Activated T-cell treated with anti-CD3 and anti-CD28 coated beads, Interleukin-2, amount 50 U/mL, for 48 hours (primary cell): Measurements from ENCODE around the gene PHF12.

Experiments used
- DNase-seq, 2 experiments: peaks; one replicate each; pipeline ENCODE4 v3.0.0-alpha.2; 2020

Gene PHF12

DNA sequence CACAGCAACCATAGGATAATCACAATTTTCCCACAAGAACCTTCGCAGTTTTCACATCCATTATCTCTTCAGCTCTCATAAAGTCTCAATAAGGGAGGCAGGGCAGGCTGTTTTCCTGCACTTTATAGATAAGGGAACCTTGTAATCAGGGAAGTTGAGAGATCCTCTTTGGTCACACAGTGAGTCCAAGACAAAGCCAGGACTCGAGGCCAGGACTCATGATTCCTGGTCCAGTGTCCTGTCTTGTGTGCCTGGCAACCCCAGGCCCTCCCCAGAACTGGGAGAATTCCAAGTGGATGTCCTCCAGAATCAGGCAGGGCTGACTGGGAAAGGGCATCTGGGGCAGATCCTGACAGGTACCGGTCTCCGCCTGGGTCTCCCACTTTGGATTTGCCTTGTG, 23.1 kb upstream of the PHF12 start:
- DNase-seq: no peak

DNA sequence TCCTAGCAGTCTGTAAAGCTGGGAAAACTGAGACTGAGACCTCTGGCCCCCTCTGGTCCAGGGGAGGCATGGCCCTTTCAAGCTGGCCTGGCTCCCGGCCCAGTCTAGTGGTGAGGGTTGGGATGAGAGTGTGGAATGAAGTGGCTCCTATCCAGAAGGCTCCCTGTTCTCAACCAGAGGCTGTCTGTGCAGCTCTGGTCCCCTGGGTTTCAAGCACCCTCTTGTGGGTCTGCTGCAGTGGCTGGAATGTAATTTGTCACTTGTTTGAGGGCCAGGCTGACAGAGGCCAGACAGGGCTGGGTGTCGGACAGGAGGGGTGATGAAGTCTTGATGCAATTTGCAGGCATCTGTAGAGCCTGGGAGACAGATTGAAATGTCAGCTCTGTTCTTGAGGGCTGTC, 22.1 kb upstream of the PHF12 start:
- DNase-seq: no peak

DNA sequence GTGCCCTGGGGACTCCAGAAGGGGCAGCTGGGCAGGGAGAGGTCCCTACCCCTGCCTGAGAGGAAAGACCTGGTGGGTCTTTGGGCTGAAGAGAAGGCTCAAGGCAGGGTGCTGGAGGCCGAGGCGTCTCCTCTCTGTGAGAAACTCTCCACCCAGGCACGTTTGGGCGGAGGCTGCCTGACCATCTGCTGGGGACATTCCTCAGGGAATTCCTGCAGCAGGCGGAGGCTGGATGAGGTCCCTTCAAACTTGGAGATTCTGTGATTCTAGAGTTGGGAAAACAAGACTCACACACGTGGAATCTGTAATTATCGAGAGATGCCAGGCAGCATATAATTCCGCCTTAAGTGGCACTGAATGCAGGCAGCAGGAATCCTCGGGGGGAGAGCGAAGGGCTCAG, 21.1 kb upstream of the PHF12 start:
- DNase-seq: no peak

DNA sequence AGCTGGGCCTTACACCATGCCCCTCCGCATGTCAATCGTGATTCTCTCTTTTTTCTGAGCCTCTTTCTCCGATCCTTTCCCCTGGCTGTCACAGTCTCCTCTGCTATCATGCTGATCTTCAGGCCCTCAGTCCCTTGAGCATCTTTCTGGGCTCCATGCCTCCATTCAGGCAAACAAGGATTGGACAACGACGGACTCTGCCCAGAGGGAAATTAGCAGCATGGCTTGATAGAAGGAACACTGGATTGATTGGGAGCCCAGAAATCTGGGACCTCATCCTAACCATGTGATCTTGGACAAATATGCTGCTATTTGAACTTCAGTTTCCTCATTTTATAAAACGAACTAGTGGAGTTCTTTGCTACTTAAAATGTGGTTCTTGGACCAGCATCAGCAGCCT, 19.6 kb upstream of the PHF12 start:
- no peak for DNase-seq

DNA sequence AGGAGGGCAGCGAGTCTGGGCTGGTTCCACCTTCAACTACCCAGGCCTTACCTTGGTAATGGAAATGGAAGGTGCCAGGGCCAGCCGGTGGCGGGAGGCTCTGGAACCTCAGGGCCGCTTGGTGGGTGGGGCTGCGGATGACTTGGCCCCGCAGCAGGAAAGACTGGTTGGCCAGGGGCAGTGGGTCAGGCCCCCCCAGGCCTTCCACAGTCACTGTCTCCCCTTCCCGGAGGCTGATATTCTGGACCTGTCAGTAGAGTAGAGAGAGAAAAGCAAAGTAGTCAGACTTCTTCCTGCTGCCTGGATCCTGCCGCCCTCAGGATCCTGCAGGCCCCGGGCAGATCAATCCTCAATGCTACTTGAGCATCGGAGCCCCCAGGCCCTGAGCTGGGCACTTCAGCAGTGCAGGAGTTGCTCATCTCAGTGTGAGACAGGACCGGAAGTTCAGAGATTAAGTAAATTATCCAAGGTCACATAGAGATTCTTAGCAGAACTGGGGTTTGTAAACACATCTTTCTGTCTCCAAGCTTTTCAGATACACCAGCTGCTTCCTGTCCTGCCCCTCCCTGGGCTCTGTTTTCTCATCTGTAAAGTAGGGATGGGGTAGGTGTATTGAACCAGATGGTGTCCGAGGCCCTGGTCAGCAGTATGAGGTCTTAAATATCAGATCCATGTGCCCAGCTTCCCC, 18.5 kb upstream of the PHF12 start:
- DNase-seq: no peak

DNA sequence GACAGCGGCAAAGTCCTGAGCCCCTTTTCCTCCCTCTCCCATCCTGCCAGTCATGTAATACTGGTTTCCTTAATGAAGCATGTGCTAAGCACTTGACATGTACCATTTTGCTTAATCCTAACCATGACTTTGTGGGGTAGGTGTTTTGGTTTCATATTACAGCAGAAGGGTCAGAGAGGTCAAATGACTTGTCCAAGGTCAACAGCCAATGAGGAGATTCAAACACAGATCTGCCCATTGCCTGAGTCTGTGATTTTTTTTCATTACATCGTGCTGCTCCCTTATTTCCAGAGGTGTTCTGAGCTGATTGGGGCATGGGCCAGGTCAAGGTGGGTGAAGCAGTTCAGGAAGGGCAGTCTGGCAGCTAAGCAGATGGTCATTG, 17.6 kb upstream of the PHF12 start:
- DNase-seq: no peak

DNA sequence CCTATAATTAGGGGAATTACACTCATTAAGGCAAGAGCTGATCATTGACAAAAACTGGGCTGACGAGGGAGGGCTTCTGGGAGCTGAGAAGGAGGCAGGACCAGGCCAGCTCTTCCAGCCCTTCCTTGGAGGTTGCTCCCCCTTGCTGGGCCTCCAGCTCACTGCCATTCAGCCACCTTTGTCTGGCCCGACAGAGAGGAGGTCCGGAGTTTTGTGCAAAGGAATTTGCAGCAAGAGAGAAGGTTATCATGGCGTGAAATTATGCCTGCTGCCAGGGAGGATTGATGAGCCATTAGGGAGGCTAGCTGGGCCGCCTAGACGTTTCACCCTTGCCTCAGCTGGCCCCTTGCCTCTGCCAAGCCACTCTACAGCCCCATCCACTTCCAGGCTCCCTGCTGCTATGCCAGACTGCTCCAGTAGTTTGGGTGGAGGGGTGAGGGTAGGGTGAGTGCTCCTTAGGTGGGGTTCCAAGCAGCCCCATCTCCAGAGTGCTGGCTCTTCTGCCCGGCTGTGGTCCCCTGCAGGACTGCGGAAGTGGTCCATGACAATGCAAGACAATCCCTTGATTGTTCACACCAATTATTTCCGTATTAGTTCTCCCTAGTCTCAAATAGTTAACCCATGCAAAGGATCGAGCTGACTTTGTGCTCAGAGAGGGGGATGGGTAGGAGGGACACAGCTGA, 17.1 kb upstream of the PHF12 start:
- DNase-seq: no peak

DNA sequence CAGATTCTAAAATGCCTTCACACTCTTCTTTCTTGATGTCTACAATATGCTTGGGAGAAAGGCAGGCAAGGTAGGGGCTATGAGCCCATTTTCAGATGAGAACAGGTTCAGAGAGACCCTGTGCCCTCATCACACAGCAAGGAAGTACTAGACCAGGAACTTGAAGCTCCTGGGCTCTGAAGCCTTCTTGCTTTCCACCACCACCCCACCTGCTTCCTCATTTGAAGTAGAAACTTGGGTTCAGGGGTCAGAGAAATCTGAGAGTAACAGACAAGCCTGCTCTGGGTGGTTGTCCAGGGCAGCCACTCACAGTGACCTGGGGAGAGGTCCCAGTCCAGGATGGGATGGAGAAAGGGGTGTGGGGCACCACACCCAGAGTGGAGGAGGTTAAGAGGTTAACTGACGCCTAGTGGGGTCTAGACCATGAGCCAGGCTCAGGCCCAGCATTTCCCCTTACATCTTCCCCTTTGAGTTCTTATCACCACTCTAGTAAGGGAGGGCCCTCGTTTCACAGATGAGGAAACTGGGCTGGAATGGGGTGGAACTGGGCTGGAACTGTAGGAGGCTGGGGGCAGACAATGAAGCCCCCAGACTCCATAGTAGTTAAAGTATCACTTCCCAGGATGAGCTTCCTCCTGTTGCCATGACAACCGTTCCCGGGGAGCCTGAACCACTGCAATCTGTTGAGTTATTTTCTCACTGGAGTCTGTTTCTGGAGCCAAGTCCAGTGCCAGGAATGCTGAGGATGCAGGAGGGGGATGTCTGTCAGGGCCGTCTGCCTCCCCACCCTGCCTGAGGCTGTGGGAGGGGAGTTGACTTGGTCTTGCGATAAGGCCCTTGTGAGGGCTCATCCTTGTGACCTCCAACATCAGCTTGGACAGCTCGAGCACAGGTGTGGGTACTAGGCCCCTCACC, 16.2 kb upstream of the PHF12 start:
- DNase-seq: no peak

DNA sequence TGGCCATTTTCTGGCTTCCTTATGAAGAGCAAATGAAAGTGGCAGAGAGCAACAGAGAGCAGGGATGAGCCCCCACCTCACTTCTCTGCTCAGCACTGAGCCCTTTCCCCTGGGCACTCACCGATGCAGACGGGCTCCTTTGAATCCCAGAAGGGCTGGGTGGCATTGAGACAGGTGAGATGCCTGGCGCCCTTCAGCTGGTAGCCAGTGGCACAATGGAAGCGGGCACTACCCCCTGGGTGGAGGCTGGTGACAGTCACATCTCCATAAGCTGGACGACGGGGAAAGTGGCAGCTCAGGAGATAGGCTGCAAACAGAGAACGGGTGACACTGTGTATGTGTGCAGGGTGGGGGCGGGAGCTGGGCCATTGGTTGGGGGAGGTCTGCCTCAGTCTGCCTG, 12.5 kb upstream of the PHF12 start:
- no peak for DNase-seq

DNA sequence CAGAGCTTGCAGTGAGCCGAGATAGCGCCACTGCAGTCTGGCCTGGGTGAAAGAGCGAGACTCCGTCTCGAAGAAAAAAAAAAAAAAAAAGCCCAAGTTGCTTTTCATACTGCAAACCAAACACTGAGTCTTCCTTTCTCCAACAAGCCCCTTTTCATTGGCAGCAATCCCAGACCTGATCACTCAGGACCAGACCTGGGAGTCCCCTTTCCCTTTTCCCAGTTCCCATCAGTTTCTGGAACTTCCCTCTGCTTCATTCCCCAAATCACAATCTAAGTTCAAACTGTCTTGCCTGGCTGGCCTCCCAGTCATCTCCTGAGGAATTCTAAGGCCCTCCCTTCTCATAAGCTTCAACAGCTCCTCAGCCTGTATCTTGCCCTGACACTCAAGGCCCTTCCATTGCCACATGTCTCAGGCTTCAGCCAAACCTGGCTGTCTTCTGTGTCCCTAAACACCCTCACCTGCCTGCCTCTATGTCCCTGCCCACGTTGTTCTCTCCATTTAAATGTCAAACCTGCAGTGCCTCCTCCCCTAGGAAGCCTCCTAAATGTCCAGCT, 11.8 kb upstream of the PHF12 start:
- DNase-seq: no peak

DNA sequence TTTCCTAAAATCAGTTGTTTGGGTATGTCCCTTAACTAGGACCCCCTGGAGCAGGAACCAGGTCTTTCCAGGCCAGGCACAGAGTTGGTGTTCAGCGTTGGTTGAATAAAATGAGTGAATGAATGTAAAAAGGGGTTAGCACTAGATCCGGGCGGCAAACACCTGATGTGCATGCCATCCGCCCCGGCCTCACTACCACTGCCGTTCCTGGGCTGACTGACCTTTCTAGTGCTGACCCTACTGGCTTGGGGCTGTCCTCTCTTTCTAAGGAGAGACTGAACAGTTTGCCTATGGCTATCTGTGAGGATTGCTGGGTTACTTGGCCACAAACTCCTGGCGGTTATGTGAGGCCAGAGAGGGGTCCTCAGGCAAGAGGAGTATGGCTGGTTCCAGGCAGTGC, 10.1 kb upstream of the PHF12 start:
- DNase-seq: no peak

DNA sequence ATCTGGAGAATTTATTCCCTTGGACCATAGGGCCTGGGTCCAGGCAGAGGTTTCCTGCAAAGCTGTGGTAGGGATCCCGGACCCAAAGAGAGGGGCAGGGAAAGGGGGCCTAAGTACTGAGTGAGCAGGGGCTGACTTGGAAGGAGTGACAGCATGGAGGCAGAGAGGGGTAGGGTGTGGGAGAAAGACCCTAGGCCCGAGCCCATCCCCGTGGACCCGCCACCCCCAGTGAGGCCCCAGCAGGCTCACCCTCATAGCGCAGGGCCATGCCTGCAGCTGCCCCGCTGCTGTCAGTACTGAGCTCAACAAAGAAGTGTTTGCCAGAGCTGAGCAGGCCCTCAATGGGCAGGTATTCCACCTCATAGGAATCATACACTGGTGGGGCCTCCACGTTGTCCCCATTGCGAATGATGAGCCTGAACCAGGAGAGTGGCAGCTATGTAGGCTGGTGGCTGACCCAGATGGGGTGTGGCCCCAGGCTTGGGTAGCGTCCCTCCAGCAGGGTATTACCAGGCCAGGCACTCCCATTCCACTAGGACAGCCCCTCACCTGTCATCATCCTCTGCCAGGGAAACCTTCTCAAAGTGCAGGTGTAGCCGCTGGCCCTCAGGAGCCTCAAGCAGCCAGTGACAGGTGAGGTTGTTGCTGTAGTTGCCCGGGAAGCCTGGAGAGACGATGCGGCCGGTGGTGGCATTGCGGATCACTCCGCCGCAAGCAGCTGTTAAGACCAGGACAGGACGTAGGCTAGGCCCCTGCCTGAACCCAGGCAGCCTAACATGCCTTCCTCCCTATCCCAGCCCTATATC, 9.1 kb upstream of the PHF12 start:
- DNase-seq: no peak

DNA sequence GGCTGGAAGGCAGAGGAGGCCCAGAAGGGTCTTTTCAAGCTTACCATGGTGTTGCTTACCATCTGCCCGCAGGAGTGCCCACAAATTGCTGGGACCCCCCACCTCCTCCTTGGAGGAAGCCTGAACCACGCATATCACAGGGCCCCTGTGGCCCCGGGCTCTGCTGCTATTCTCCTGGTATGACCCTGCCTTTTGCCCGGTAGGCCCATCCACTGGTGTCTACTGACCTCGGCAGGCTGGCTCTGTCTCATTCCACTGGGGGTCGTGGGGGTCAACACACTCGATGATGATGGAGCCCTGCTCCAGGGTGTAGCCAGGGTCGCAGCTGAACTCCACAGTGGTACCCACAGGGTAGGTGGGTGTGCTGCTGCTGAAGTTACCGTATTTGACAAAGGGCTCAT, 8.2 kb upstream of the PHF12 start:
- no peak for DNase-seq

DNA sequence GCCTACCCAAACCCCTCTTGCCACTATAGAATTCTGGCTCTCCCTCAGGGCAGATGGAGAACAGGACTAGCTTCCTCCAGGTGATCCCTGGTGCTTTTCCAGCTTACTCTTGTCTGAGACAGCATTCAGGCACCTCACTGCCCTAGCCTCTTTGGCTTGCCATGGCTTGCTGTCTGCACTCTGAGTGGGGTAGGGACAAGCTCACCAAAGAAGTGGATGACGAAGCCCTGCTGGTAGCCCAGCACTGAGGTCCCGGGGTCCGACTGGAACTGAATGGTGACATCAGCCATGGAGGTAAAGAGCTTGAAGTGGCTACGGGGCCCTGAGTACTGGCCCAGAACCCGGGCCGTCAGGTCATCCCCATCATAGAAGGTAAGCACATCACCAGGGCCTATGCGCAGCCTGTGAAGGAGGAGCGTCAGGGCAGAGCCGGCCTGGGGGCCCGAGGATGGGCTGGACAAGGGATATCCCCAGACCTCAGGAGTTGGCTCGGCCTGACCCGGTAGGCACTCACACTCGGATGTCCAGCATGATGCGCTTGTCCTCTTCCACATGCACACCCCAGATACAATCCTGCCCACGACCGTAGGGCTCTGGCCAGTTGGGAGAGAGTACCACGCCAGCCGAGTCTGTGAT, 7.6 kb upstream of the PHF12 start:
- no peak for DNase-seq

DNA sequence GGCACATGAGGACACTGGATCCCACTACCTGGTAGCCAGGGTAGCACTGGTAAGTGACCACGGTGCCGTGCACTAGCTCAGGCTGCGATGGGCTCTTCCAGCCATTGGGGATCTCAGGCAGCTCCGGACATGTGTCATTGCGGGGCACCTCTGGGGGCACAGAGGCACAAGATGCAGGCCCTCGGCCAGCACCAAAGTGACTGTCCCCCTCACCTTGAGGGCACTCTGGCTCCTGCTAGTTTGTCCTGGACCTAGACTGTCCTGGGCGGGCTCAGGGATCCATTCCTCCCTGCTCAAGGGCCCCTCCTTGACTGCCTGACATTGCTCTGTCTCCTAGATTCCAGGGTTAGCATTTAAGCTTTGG, 6.7 kb upstream of the PHF12 start:
- no peak for DNase-seq

DNA sequence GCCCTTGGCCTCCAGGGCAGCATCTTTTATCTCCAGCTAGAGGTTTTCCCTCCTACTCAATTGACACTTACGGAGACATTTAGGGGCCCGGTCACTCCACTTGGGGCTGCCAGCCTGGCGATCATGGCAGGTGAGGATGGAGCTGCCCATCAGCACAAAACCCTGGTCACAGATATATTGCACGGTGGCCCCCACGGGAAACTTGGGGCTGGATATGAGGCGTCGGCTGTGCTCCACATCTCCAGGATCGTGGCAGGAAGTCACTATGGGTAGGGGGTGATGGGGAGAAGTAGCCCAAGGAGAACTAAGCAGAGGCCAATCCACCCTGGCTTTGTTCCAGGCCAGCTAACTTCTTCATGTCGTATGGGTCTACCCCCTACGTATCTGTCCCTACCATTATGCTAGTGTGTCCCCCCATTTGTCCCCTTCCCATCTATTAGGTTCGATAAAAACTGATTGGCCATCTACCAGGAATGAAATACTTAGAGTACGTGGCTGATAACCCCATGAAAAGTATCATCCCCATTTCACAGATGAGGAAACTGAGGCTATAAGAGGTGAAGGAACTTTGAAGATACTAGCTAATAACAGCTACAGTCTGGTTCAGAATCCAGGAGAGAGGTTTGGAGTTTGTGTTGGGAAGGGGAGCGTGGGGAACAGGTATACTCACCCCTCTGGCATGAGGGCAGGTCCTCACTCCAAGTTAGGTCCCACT, 6.1 kb upstream of the PHF12 start:
- DNase-seq: no peak

DNA sequence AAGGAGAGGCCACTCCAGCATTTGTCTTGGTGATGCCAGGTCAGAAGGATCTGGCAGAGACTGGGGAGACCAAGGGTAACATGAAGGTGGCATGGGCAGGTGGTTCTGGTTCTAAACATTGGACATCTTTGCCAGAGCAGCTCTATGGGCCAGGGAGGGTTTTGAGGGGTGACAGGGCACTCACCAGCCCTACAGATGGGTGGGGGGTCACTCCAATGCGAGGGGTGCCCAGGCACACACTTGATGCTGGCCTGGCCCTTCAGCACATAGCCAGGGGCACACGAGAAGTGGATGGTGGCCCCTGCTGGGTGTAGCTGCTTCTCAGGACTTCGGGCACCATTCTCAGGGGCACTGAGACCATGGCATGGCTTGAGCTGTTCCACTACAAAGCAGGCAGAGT, 5.5 kb upstream of the PHF12 start:
- no peak for DNase-seq

DNA sequence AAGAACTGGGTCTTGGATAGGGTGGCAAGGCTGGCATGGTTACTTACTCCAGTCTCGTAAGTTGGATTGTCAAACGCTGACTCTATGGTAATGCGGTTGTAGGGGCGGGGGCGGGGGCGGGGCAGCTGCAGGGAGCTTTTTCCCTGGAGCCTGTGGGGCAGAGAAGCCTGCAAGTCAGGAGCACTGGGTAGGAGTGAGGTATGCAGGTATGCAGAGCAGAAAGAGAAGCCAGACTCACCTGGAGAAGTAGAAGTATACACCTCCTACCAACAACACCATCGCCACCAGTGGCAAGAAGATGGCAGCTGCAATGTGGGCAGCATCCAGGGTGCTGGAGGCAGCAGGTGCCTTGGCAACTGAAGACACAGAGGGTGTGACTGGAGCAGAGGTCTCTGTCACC, 4.8 kb upstream of the PHF12 start:
- no peak for DNase-seq

DNA sequence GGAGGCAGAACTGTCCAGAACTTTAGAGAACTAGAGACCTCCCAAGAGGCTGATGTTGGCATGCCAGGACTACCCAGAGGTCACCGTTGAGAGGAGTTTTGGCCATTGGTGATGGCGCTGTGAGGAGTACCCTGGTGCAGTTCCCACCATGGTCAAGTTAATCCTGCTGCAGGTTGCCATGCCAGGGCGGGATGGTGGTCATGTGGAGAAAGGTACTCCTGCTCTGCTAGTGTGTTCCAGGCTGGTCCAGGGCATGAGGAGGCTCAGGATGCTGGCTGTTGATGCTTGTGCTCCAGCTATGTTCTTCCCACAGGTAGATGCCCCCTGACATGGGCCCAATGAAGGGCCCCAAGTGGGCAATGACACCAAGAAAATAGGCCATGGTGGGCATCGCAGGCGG, 4.1 kb upstream of the PHF12 start:
- no peak for DNase-seq

DNA sequence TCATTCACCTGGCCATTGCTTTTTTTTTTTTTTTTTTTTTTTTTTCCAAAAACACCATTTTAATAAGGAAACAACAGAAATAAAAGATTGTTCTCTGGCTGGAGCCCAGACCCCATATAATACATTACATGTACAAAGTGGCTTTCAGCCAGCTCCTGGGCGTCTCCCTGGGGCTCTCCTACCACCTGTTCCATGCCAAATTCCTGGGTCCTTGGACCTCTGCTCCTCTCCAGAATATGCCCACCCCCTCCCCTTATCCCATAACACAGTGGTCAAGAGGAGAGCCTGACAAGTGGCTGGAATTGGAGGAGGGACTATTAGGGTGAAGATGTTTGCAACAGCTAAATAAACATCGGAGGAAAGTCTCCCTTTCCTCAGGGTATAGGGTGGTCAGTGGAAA, 3.6 kb upstream of the PHF12 start:
- no peak for DNase-seq

DNA sequence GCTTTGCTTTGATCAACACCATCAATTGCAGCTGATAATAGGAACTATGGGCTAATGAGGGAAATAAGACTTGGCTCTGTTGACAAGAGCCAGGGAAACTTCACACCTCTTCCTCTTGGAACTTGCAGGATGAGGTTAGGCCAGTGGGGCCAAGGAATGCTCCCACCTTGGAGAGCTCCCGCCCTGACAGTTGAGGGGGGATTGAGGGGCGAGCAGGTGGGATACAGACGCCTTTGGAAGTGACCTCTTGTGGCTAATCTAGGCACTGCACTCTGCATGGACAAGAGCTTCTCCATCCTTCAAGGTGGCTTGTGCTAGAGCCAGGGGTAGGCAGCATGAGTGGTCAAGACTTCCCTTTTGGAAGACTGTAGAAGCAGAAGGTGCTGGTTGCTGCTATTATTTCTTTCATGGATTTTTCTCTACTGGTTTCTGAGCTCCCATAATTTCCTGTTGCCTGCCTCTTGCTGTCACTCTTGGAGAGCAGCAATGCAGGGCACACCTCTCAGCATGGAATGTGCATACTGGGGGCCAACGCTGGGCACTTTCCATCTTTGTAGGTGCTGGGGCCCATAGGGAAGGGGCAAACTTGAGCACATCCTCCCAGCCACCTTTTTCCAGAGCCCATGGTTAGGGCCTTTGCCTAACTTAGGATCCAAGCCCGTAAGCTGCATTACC, 2.3 kb upstream of the PHF12 start:
- DNase-seq: peak; percentile 62 to 64
